ENCODE results near the gene PCDH15. TPM values are rescaled to one million over a fixed set of nuclear protein-coding genes. Genes with fewer than 3 reads are reported as not detected.

PCDH15 gene
- total RNA-seq, 1 donor from 2014 or later: 0.05 TPM

GRCh38 chr10:54081950-54082349, 719.1 kb downstream of the PCDH15 start:
- Mint-ChIP-seq H3K36me3 (ENCODE audit: low read depth, unreplicated experiment) (no peaks in the 10 kb centered on the region), H3K27ac (ENCODE audit: unreplicated experiment) (no peak overlapping the region), H3K27me3 (ENCODE audit: unreplicated experiment) (no peaks in the 10 kb centered on the region), H3K4me3 (ENCODE audit: unreplicated experiment) (no peak overlapping the region), H3K9me3 (ENCODE audit: unreplicated experiment) (no peaks in the 10 kb centered on the region), H3K4me1 (ENCODE audit: unreplicated experiment) (no peaks in the 10 kb centered on the region)
- TF ChIP-seq, protein P1, sequence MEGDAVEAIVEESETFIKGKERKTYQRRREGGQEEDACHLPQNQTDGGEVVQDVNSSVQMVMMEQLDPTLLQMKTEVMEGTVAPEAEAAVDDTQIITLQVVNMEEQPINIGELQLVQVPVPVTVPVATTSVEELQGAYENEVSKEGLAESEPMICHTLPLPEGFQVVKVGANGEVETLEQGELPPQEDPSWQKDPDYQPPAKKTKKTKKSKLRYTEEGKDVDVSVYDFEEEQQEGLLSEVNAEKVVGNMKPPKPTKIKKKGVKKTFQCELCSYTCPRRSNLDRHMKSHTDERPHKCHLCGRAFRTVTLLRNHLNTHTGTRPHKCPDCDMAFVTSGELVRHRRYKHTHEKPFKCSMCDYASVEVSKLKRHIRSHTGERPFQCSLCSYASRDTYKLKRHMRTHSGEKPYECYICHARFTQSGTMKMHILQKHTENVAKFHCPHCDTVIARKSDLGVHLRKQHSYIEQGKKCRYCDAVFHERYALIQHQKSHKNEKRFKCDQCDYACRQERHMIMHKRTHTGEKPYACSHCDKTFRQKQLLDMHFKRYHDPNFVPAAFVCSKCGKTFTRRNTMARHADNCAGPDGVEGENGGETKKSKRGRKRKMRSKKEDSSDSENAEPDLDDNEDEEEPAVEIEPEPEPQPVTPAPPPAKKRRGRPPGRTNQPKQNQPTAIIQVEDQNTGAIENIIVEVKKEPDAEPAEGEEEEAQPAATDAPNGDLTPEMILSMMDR (IDR thresholded peaks at IDR 0.05; ENCODE audit: unreplicated experiment): no peak
- no peak for DNase-seq (ENCODE audit: low spot score)

DNA sequence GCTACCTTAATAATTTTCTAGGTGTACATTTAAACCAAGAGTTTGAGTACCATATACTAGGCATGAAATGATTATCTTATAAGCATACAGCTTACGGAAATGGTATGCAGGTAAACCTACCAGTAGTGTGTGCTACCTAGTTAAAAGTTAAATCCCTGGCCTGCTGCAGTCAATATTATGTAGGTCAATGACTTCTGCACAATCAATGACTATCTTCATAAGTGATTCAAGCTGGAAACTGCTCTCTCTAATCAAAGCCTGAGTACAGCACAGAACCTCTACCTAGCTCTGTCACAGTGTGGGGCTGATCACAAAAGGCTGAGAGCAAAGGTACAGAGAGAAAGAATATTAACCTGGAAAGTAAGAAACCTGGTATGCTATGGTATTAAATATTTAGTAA, 733.7 kb downstream of the PCDH15 start:
- Mint-ChIP-seq H3K27me3 (ENCODE audit: unreplicated experiment) (no peaks in the 10 kb centered on the region), H3K36me3 (ENCODE audit: low read depth, unreplicated experiment) (no peaks in the 10 kb centered on the region), H3K9me3 (ENCODE audit: unreplicated experiment) (no peaks in the 10 kb centered on the region), H3K27ac (ENCODE audit: unreplicated experiment) (no peak overlapping the region), H3K4me3 (ENCODE audit: unreplicated experiment) (no peak overlapping the region), H3K4me1 (ENCODE audit: unreplicated experiment) (no peaks in the 10 kb centered on the region)
- DNase-seq (ENCODE audit: low spot score): no peak
- TF ChIP-seq, protein P1 (IDR thresholded peaks at IDR 0.05; ENCODE audit: unreplicated experiment): no peak

- Mint-ChIP-seq H3K36me3 (ENCODE audit: low read depth, unreplicated experiment) (no peaks in the 10 kb centered on the region), H3K4me3 (ENCODE audit: unreplicated experiment) (no peak overlapping the region), H3K27me3 (ENCODE audit: unreplicated experiment) (no peaks in the 10 kb centered on the region), H3K4me1 (ENCODE audit: unreplicated experiment) (no peaks in the 10 kb centered on the region), H3K9me3 (ENCODE audit: unreplicated experiment) (no peaks in the 10 kb centered on the region), H3K27ac (ENCODE audit: unreplicated experiment) (no peak overlapping the region)
- TF ChIP-seq, protein P1 (IDR thresholded peaks at IDR 0.05; ENCODE audit: unreplicated experiment): no peak
- DNase-seq (ENCODE audit: low spot score): no peak
Observed at GRCh38 chr10:54066646-54067045, 734.4 kb downstream of the PCDH15 start.

DNA sequence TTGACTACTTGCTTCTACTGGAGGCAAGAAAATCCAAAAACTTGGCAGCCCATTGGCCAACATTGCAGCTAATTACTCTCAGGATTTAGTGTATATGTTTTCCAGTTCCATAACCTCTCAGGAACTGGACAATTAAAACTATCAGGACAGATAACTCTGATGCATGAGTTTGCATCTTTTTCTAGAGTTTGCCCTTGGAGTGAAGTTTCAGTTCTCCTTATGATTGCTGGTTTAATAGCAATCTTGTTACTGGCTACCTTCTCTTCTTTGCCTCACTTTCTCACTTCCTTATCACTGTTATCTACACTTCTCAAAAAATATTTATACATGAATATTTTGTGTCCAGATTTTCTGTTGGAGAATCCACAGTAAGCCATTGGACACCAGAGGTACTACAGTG, 735.9 kb downstream of the PCDH15 start:
- TF ChIP-seq, protein P1 (IDR thresholded peaks at IDR 0.05; ENCODE audit: unreplicated experiment): no peak
- H3K27me3 Mint-ChIP-seq (ENCODE audit: unreplicated experiment): no peaks in the 10 kb centered on the region
- no peak for DNase-seq (ENCODE audit: low spot score)
- H3K9me3 Mint-ChIP-seq (ENCODE audit: unreplicated experiment): no peaks in the 10 kb centered on the region
- no peaks in the 10 kb centered on the region for H3K36me3 Mint-ChIP-seq (ENCODE audit: low read depth, unreplicated experiment)
- no peak overlapping the region for H3K4me3 Mint-ChIP-seq (ENCODE audit: unreplicated experiment)
- no peaks in the 10 kb centered on the region for H3K4me1 Mint-ChIP-seq (ENCODE audit: unreplicated experiment)
- H3K27ac Mint-ChIP-seq (ENCODE audit: unreplicated experiment): no peak overlapping the region

GRCh38 chr10:54064215-54064614, 736.8 kb downstream of the PCDH15 start:
- Mint-ChIP-seq H3K27me3 (ENCODE audit: unreplicated experiment) (no peaks in the 10 kb centered on the region), H3K27ac (ENCODE audit: unreplicated experiment) (no peak overlapping the region), H3K9me3 (ENCODE audit: unreplicated experiment) (no peaks in the 10 kb centered on the region), H3K36me3 (ENCODE audit: low read depth, unreplicated experiment) (no peaks in the 10 kb centered on the region), H3K4me3 (ENCODE audit: unreplicated experiment) (no peak overlapping the region), H3K4me1 (ENCODE audit: unreplicated experiment) (no peaks in the 10 kb centered on the region)
- TF ChIP-seq, protein P1 (IDR thresholded peaks at IDR 0.05; ENCODE audit: unreplicated experiment): no peak
- no peak for DNase-seq (ENCODE audit: low spot score)
